ENCODE measurements around the gene FILIP1. TPM values are rescaled to one million over a fixed set of nuclear protein-coding genes. Genes with fewer than 3 reads are reported as not detected.
"Not testable (repeated sequence)": the region's sequence is repeated elsewhere in the genome, so short reads cannot be mapped to it uniquely, and the experiment has no call there.

The FILIP1 gene
- total RNA-seq, 1 donor from 2014 or later: 41.5 TPM

DNA sequence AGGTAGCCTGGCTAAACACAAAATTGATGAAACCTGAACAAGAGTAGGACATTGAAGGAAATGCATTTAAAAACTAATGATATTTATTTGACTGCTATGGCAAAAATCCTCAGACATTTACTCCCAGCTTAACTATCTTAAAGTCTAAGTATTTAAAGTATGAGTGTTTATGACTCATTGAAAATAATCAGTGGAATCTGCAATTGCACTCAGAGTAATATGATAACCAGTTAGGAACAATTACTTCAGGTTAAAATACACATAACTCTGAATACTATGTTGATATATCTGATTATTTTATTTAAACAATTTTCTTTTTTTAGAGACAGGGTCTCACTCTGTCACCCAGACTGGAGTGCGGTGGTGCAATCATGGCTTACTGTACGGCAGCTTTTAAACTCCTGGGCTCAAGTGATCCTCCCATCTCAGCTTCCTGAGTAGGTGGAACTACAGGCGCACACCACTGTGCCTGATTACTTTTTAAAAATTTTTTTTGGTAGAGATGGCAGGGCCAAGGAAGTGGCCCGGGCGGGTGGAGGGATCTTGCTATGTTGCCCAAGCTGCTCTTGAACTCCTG is 43.9 kb downstream of the FILIP1 start:
- no peak for DNase-seq (ENCODE audit: low read depth)

DNA sequence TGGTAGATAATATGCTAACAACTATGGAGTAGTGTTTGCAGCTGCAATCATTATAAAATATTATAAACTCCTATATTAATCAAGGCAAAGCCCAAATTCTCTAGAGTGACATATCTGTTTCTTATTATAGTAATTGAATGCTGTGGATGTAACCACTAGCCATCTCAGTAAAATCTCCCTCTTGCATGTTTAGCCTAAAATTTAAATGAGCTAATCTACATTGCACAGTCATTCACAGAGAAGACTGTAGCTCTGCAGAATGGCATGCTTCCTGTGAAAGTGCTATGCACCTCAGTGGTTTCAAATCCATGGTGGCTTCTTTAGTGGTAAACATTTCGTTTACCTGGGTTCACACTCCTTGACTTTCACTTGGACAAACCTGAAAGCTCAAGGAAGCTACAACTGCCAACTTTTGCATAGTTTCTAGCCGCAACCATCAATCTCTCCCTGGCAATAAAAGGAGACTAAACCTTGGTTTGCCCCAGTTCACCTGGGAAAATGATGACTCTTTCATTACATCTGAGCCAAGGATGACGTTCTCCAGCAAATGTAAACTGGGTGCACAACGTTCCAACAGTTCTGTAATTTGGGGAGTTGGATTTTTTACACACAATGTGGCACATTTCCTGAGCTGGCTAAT is 47.2 kb downstream of the FILIP1 start:
- DNase-seq (ENCODE audit: low read depth): no peak

DNA sequence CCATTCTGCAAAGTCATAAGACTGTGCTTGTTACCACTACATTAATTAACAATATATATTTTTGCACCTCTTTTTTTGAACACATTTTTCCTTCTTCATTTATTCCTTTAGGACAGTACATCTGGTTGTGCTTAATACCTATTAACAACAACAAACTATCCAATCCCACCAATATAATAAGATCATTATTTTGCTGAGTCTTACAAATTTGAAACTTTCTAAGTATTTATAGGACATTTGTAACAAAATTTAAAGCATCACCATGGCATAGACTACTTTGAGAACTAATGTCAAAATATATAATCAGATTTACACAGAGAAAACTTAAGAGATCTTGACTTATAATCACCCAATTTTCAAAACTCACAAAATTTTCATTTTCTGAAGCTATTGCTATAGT is 47.9 kb downstream of the FILIP1 start:
- DNase-seq (ENCODE audit: low read depth): no peak

DNA sequence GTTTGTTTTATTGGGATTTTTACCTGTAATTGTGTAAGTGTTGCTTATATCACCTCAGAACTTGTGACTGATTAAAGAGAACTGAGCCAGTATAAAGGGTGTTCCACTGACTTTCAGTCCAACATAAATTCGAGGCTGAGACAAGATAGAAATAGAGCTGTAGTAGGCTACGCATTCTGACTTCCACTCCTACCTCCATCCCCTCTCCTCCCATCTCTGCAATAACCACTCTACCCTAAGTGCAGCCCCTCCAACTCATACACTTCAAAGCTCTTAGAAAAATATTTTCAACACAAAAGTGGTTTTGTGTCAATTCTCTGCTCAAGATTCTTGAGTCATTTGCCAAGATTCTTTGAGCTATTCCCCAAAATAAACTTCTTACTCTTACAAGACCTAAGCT is 48.7 kb downstream of the FILIP1 start:
- no peak for DNase-seq (ENCODE audit: low read depth)

DNA sequence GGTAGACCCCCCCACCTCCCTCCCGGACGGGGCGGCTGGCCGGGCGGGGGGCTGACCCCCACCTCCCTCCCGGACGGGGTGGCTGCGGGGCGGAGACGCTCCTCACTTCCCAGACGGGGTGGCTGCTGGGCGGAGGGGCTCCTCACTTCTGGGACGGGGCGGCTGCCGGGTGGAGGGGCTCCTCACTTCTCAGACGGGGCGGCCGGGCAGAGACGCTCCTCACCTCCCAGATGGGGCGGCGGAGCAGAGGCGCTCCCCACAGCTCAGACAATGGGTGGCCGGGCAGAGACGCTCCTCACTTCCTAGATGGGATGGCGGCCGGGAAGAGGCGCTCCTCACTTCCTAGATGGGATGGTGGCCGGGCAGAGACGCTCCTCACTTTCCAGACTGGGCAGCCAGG is 51.7 kb downstream of the FILIP1 start:
- DNase-seq (ENCODE audit: low read depth): not testable (repeated sequence)

DNA sequence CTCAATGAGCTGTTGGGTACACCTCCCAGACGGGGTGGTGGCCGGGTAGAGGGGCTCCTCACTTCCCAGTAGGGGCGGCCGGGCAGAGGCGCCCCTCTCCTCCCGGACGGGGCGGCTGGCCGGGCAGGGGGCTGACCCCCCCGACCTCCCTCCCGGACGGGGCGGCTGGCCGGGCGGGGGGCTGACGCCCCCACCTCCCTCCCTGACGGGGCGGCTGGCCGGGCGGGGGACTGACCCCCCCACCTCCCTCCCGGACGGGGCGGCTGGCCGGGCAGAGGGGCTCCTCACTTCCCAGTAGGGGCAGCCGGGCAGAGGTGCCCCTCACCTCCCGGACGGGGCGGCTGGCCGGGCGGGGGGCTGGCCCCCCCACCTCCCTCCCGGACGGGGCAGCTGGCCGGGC is 52.1 kb downstream of the FILIP1 start:
- DNase-seq (ENCODE audit: low read depth): not testable (repeated sequence)

DNA sequence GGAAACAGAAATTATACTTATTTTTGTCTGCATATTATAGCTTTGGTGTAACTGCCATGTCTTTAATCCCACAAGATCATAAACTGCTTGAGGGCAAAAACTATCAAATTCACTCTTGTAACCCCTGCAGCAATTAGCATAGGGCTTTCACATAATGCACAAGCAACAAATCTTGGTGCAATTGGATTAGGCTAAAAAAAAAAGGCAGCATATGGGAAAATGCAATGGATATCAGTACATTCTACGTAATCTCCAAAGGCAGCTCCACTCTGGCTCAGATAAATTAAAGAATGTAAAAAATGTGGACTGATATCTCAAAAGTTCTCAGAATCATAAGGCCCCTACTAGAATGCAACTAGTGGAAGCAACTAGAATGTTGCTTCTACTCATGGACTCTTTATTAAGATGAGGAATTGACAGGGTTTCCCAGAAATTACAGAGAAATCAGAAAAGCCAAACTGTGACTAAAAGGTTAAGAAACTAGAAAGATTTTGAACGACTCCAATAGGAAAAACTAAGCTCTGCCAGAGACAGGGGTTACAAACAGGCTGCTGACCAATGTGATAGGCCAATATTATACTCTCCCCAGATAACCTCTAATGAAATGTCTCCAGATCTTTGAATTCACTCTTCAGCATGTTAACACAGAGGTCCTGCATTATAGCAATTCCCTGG is 55.0 kb downstream of the FILIP1 start:
- no peak for DNase-seq (ENCODE audit: low read depth)

DNA sequence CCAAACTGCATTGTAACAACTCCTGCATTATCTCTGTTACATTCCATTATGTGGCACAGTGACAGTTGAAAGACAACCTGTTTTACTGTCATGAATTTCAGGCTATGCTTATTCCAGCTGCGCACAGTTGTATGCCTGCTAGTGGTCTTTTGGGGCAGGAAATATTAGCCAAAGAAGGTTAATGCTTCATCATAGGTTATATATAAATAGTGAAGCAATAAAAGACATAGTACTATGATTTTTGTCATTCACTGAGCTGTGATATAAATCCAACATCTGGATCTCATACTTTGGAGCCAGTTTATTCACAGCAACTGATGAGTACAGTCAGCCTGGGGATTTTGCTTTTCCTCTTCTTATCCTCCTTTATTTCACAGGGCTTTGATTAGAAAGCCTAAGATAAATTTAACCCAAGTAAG is 55.6 kb downstream of the FILIP1 start:
- no peak for DNase-seq (ENCODE audit: low read depth)

DNA sequence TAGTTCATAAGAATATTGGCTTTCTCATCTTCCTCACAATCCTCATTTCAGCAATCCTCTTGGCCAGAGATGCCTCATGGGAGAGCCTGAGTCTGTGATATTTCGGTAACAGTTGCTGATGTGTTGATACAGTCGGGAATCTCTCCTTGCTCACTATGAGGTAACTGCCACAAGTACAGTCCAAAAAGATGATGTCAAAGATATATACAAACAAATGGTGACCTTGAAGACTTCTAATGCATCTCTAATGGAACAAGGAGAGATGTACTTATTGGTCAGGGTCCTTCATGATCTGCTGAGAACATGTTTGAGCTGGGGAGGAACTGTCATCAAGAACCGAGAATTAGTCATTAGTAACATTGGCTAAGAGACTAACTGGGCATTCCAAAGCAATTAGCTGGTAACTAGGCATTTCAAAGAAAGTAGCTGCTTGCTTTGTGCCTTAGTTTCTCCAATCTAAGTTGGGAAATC is 56.1 kb downstream of the FILIP1 start:
- DNase-seq (ENCODE audit: low read depth): peak; percentile 13

DNA sequence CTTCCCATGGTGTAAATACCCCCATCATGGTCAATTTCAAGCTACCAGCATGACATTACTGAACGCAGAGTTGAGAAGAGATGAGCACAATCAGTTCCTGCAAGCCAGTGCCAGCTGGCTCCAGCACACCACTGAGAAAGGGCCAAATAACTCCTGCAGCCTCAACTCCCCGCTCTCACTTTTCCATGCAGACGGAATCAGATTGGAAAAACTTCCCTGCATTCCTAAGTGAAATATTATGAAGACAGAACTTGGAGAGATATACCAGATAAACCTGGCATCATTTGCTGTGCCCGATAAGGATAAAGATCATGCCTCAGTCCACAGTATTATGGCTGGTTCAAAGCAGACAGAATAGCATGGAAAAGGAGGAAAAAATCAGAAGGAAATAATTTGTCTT is 56.7 kb downstream of the FILIP1 start:
- no peak for DNase-seq (ENCODE audit: low read depth)

DNA sequence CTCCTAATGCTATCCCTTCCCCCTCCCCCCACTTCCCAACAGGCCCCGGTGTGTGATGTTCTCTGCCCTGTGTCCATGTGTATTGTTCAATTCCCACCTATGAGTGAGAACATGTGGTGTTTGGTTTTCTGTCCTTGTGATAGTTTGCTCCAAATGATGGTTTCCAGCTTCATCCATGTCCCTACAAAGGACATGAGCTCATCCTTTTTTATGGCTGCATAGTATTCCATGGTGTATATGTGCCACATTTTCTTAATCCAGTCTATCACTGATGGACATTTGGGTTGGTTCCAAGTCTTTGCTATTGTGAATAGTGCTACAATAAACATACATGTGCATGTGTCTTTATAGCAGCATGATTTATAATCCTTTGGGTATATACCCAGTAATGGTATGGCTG is 60.8 kb downstream of the FILIP1 start:
- DNase-seq (ENCODE audit: low read depth): not testable (repeated sequence)

DNA sequence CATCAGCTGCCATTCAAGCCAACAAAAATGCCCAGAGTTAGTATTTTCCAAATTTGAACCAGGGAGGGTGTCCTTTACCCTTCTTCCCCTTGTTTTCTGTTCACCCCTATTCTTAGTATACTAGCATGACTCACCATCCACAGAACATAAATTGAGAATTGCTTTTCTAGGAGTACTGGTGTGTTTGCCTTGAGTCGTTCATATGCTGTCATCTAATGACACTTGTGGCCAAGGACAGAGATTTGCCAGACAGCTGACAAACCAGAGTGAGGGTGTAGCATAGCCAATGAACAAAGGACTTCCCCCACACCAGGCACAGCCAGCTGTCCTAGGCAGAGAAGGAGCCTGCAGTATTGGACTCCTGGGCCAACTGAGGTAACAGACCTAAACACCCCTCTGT is 62.2 kb downstream of the FILIP1 start:
- peak; percentile 96 for DNase-seq (ENCODE audit: low read depth)

DNA sequence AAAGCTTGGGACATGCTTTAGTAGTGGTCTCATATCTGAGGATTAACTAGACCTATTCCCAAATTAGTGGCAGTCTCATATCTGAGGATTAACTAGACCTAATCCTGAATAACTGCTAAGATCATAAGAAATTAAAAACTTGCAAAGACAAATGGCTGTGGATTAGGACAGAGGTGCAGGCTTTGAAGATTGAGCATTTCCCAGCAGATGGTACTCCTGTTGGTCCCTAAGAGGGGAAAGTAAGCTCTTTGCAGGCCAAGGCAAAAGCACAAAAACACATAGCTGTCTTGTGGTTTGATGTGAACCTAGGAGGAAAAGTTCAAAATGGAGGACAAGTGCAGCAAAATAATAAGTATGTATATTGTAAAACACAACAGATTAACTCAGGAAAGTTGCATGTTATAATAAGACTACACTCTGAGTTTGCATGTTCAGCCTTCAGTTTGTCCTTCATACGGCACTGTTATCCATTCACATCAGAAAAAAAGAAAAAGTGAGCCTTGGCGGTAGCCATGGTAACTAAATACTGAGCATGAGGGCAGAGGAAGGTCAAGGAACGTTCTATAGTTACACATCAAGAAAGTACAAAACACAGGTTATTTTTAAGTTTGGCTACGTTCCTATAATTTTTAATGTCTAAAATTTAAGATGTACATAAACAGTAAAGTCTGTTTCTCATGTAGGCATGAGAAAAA is 62.8 kb downstream of the FILIP1 start:
- peak; percentile 31 for DNase-seq (ENCODE audit: low read depth)

DNA sequence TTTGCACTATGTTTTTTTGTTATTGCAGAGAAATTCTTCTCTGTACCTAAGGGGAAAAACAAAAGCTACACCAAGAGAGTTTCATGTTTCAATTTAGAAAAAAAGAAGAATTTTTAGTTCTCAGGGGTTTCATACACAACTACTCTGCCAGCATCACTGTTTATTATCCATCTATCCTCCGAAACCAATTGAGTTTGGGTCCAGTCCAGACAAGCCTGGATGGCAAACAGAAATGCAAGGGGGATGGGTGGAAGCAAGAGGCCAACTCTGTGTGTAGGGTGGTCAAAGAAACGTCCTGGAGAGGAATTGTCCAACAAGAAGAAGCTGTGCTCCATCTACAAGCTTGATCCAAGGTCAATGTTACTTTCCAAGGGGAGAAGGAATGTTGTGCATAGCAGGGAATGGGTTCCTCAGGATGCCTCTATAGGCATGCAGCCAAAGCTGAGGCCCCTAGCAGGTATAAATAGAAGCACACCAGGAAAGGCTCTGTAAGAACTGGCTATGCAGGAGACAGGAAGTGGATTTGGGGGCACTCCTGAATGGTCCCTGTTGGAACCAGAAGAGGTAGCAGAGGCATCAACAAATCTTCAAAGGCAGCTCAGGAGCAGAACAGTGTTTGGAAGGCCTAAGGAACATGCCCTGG is 64.4 kb downstream of the FILIP1 start:
- no peak for DNase-seq (ENCODE audit: low read depth)

DNA sequence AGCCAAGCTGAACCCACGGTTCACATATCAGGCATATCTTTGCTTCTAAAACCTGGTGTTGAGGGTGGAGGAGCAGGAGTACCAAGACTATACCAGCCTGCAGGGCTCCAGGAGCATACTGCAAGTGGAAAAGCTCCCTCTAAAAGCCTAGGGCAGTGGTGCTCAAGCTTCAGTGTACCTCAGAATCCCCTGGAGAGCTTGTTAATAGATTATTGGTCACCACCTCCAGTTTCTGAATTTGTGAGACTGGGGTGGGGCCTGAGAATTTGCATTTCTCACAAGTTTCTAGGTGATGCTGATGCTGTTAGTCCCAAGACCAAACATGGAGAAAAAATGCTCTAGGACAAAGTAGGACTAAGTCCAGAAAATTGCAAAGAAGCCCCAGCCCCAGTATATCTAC is 65.4 kb downstream of the FILIP1 start:
- no peak for DNase-seq (ENCODE audit: low read depth)

DNA sequence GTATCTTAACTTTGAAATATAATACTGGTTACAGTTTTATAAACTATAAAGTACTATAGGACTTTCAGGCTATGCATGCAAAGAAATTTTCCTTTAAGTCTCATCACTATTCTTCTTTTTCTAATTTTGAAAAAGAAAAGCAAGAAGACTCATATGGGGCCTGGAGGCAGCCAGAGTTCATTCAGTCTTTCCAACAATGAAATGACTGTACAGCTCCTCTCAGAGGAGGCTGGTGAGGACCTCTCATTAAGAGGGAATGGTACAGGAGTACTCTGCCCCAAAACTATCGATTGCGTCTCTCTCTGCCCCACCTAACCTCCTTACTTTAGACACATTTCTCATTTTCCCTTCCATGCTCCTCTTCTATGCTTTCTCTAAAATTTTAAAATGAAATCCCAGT is 66.3 kb downstream of the FILIP1 start:
- DNase-seq (ENCODE audit: low read depth): no peak

DNA sequence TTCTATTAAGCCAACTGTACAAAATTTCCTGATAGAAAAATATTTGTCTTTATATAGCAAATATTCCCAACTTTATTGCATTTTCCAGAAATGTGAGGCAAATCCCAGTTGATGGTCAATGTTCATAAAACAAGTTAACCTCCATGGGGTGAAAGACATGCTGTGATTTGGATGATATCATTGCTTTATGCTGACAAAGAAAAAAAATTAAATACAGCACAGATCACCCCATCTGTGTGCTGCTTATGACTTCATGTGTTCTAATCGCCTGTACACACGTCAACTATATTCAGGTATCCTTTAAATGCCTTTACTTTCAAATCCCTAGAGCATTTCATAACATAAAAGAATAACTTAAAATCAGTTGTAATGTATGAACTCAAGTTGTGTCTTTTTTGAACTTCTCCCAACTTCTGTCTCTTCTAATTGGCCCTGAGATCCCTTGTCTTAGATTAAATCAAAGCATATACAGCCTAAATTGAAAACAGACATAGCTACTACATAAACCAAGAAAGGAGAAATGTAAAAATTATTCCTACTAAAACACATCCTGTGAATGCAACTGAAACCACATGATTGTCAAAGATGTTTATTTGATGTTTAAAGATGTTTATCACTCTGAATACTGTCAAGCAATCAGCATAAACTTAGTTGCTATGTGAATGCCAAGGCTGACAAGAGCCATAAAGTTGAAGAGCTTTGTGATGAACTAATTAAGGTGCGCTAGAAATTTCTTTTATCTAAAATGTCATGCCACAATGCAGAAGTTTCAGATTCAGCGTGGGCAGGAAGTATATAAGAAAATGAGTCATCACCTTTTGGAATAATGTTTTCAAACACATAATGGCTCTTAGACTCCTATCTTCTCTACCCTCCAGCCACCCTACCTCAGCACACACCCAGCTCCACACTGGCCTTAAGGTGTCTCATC is 68.7 kb downstream of the FILIP1 start:
- DNase-seq (ENCODE audit: low read depth): no peak

DNA sequence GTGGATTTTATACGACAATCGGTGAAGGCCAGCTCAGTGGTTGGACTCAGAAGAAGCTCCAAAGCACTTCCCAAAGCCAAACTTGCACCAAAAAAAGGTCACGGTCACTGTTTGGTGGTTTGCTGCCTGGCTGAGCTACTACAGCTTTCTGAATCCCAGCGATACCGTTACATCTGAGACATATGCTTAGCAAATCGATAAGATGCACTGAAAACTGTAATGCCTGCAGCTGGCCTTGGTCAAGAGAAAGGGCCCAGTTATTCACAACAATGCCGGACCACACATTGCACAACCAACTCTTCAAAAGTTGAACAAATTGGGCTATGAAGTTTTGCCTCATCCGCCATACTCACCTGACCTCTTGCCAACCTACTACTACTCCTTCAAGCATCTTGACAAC is 70.2 kb downstream of the FILIP1 start:
- no peak for DNase-seq (ENCODE audit: low read depth)

DNA sequence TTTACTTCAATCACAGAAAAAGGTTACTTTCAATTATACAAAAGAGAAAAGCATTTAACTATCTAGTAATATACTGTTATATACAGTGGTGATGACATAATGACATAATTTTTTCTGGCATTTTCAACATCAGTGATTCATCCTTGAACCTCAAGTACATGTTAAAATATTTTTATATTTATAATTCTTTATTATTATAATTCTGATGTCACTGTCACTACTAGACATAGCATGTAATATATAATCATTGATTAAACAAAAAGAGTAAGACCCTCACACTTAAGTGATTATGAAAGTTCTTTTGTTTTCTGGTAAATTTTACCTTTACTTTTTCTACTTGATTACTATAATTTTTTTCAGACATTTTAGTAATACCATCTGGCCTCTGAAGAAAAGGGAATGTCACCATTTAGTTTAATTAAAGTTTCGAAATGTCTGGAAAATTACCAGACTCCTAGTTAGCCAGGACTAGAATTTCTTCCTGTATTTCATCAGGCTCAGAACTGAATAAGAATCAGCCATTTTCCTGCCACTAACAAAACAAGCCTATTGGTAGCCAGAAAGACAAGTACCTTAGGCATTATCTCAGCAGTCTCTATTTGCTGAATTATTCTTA is 71.5 kb downstream of the FILIP1 start:
- no peak for DNase-seq (ENCODE audit: low read depth)
